HepG2 (cell line): Measurements from ENCODE around the gene CLEC10A. TPM values are rescaled to one million over a fixed set of nuclear protein-coding genes. Genes with fewer than 3 reads are reported as not detected.

ENCODE experiments used
- AHDC1 ChIP-seq: sonication (generic); formaldehyde crosslinking; IDR thresholded peaks from 2 replicates; pipeline ENCODE4 v1.5.1; 2020; ENCODE audit warnings: mild to moderate bottlenecking, missing genetic modification reagents, borderline replicate concordance
- ARHGAP35 ChIP-seq: sonication (generic); formaldehyde crosslinking; IDR thresholded peaks from 2 replicates; pipeline ENCODE4 v1.9.0; 2022; ENCODE audit warnings: mild to moderate bottlenecking, inconsistent platforms, moderate library complexity, missing genetic modification reagents, borderline replicate concordance
- FOXA1 ChIP-seq, 2 experiments: fragments of 450-650 bp in 1 of 2; sonication (generic) in 1 of 2; formaldehyde crosslinking in 1 of 2; IDR thresholded peaks; 2 replicates each; pipeline versions ENCODE4 v1.4.0 to v1.6.1; 2016 to 2020; ENCODE audit warnings: missing genetic modification reagents in 1 of 2
- GATAD1 ChIP-seq: IDR thresholded peaks from 2 replicates; pipeline ENCODE4 v1.6.1; 2016; ENCODE audit warnings: missing genetic modification reagents, missing compliant biosample characterization
- HNRNPH1 ChIP-seq: fragments of 200-400 bp; formaldehyde crosslinking; optimal IDR thresholded peaks from 2 replicates; pipeline ENCODE3; 2017; ENCODE audit warnings: mild to moderate bottlenecking, low read depth, low read length
- MED8 ChIP-seq: sonication (generic); formaldehyde crosslinking; IDR thresholded peaks from 2 replicates; pipeline ENCODE4 v1.8.1; 2023; ENCODE audit warnings: mild to moderate bottlenecking, missing genetic modification reagents; ENCODE audit not compliant: insufficient replicate concordance
- MEIS2 ChIP-seq: sonication (generic); formaldehyde crosslinking; IDR thresholded peaks from 2 replicates; pipeline ENCODE4 v1.9.0; 2021; ENCODE audit warnings: mild to moderate bottlenecking, missing genetic modification reagents
- NFE2 ChIP-seq: sonication (generic); formaldehyde crosslinking; IDR thresholded peaks from 2 replicates; pipeline ENCODE4 v1.4.0; 2020; ENCODE audit warnings: missing genetic modification reagents
- NFIC ChIP-seq: IDR thresholded peaks from 2 replicates; pipeline ENCODE4 v1.6.1; 2012; ENCODE audit warnings: mild to moderate bottlenecking, low read length, inconsistent platforms
- PTBP1 ChIP-seq: fragments of 200-400 bp; formaldehyde crosslinking; IDR thresholded peaks from 2 replicates; pipeline ENCODE4 v1.6.1; 2018; ENCODE audit warnings: low read length, low read depth; ENCODE audit not compliant: poor library complexity, severe bottlenecking
- SAFB2 ChIP-seq: sonication (generic); formaldehyde crosslinking; IDR thresholded peaks from 2 replicates; pipeline ENCODE4 v1.5.1; 2020; ENCODE audit warnings: missing genetic modification reagents, low read depth, mild to moderate bottlenecking, borderline replicate concordance
- SMC3 ChIP-seq: IDR thresholded peaks from 2 replicates; pipeline ENCODE4 v1.6.1; 2011; ENCODE audit warnings: low read length, improper control_type of control experiment
- TP53 ChIP-seq: sonication (generic); formaldehyde crosslinking; conservative IDR thresholded peaks from 2 replicates; pipeline ENCODE4 v1.4.0; 2020; ENCODE audit warnings: missing genetic modification reagents
- TRIM22 ChIP-seq: fragments of 450-650 bp; IDR thresholded peaks from 2 replicates; pipeline ENCODE4 v1.6.1; 2017
- ZBTB21 ChIP-seq: sonication (generic); formaldehyde crosslinking; IDR thresholded peaks from 2 replicates; pipeline ENCODE4 v1.4.0; 2020; ENCODE audit warnings: missing genetic modification reagents
- ZFP91 ChIP-seq: sonication (generic); formaldehyde crosslinking; IDR thresholded peaks from 2 replicates; pipeline ENCODE4 v1.9.0; 2022; ENCODE audit warnings: missing genetic modification reagents, mild to moderate bottlenecking, borderline replicate concordance
- ZNF232 ChIP-seq: sonication (generic); formaldehyde crosslinking; IDR thresholded peaks from 2 replicates; pipeline ENCODE4 v1.4.0; 2020; ENCODE audit warnings: missing genetic modification reagents, borderline replicate concordance
- ZNF362 ChIP-seq: sonication (generic); formaldehyde crosslinking; IDR thresholded peaks from 2 replicates; pipeline ENCODE4 v1.4.0; 2020; ENCODE audit warnings: missing genetic modification reagents, mild to moderate bottlenecking, borderline replicate concordance
- ZNF383 ChIP-seq: sonication (generic); formaldehyde crosslinking; IDR thresholded peaks from 2 replicates; pipeline ENCODE4 v1.4.0; 2020; ENCODE audit warnings: missing genetic modification reagents, mild to moderate bottlenecking, borderline replicate concordance
- polyA plus RNA-seq, 8 experiments: library from polyadenylated mRNA; depleted of rRNA in 3 of 8; stranded (reverse) in 7 of 8; unstranded in 1 of 8; fragments of >200 nt; fragmentation: Illumina TruSeq in 4 of 8; extraction: Trizol in 4 of 8; gene quantifications; 2 replicates each; pipeline versions ENCODE4 v1.2.1 to v1.2.3, GENCODE V29; 2011 to 2016; ENCODE audit warnings: low read depth in 4 of 8, missing spikeins in 1 of 8, mixed read lengths in 1 of 8; ENCODE audit not compliant: insufficient read depth in 1 of 8
- total RNA-seq, 5 experiments: library from RNA; depleted of rRNA; stranded (reverse); fragments of >200 nt; fragmentation: Illumina TruSeq; extraction: Trizol; gene quantifications; 2 replicates each; pipeline ENCODE4 v1.2.3, GENCODE V29; 2016; ENCODE audit warnings: low read depth in 1 of 5

CLEC10A gene
- total and polyA plus RNA-seq, 2 of the 13 experiments (the other 11 are each of a cell fraction or from before 2014, with no cell fraction given) = 0.33 TPM; not detected in 1

GRCh38 chr17:7035591-7036368, 44.3 kb downstream of the CLEC10A start, which contains the start of gene SLC16A13 (continued):
- TF ChIP-seq HNRNPH1 = no peak
- no peak; the same call in 1 of the 2 replicates for TF ChIP-seq ARHGAP35 (CRISPR knock-in tag)
- TF ChIP-seq ZNF232 = no peak; the same call in 1 of the 2 replicates
- no peak for TF ChIP-seq SMC3
- TF ChIP-seq TRIM22 = no peak
- no peak for TF ChIP-seq TP53 (CRISPR knock-in tag)
- no peak for TF ChIP-seq NFIC
- no peak; the same call in 1 of the 2 replicates for TF ChIP-seq ZFP91
- no peak; the same call in 1 of the 2 replicates for TF ChIP-seq MEIS2 (CRISPR knock-in tag)
- TF ChIP-seq ZBTB21 (CRISPR knock-in tag) = no peak
- TF ChIP-seq MED8 (CRISPR knock-in tag) = no peak
- TF ChIP-seq PTBP1 = no peak
- TF ChIP-seq NFE2 (CRISPR knock-in tag) = no peak
- TF ChIP-seq AHDC1 = no peak
- no peak for TF ChIP-seq FOXA1 (IDR thresholded peaks at IDR 0.05)
- TF ChIP-seq FOXA1 (CRISPR knock-in tag; IDR thresholded peaks at IDR 0.05) = no peak
- TF ChIP-seq GATAD1 (CRISPR knock-in tag) = peak; percentile 62
- no peak for TF ChIP-seq ZNF362 (CRISPR knock-in tag)
- no peak for TF ChIP-seq ZNF383 (CRISPR knock-in tag)
- TF ChIP-seq SAFB2 (CRISPR knock-in tag) = 0 out of 2 replicates have a peak, but pooled peaks have one; percentile 19
